NCI-H345 treated with DMSO at 0.1 percent for 48 hours (cell line): Measurements from ENCODE around the gene ARHGEF7.
A peak's percentile ranks its signal among the peaks of the same experiment; 100 is the strongest.

Source experiments
- DNase-seq: peaks from one replicate; lab custom pipeline; 2025; ENCODE audit not compliant: unreplicated experiment; lab: John Stamatoyannopoulos, UW

The ARHGEF7 gene

GRCh38 chr13:111139452-111139851, 24.3 kb downstream of the ARHGEF7 start:
- no peak for DNase-seq

- DNase-seq: peak; percentile 94
These were observed 24.9 kb downstream of the ARHGEF7 start for GRCh38 chr13:111139873-111140561.

- DNase-seq: no peak
These were observed 25.5 kb downstream of the ARHGEF7 start for GRCh38 chr13:111140562-111141105.

GRCh38 chr13:111142472-111142871, 27.4 kb downstream of the ARHGEF7 start:
- DNase-seq: no peak

- DNase-seq: no peak
These were observed 28.9 kb downstream of the ARHGEF7 start for GRCh38 chr13:111143865-111144540.

- no peak for DNase-seq
These were observed 30.0 kb downstream of the ARHGEF7 start for GRCh38 chr13:111145071-111145470.

GRCh38 chr13:111145506-111145905, 30.4 kb downstream of the ARHGEF7 start:
- DNase-seq: no peak

GRCh38 chr13:111152844-111153243, 37.7 kb downstream of the ARHGEF7 start:
- DNase-seq: no peak

- peak; percentile 66 for DNase-seq
These were observed 38.3 kb downstream of the ARHGEF7 start for GRCh38 chr13:111153279-111153976.

- no peak for DNase-seq
These were observed 38.8 kb downstream of the ARHGEF7 start for GRCh38 chr13:111153977-111154332.

GRCh38 chr13:111156421-111156820, 41.3 kb downstream of the ARHGEF7 start:
- DNase-seq: no peak

- no peak for DNase-seq
These were observed 43.2 kb downstream of the ARHGEF7 start for GRCh38 chr13:111158136-111158805.

- DNase-seq: no peak
These were observed 44.5 kb downstream of the ARHGEF7 start for GRCh38 chr13:111159362-111160320.

GRCh38 chr13:111160648-111161047, 45.5 kb downstream of the ARHGEF7 start:
- DNase-seq: no peak

- DNase-seq: no peak
These were observed 46.8 kb downstream of the ARHGEF7 start for GRCh38 chr13:111161601-111162600.

GRCh38 chr13:111165241-111166010, 50.3 kb downstream of the ARHGEF7 start:
- no peak for DNase-seq

- no peak for DNase-seq
These were observed 52.0 kb downstream of the ARHGEF7 start for GRCh38 chr13:111166882-111167675.
